Panc1 (cell line): ENCODE results near the gene LCE2A. TPM values are rescaled to one million over a fixed set of nuclear protein-coding genes. Genes with fewer than 3 reads are reported as not detected.

ENCODE experiments used
- ATAC-seq: fragments of 200-7000 bp; cut with Tn5 transposase; 2 replicates; pipeline ENCODE4 v1.9.1; 2020; ENCODE audit warnings: mild to moderate bottlenecking, moderate library complexity
- BruUV-seq: library from RNA; stranded (reverse); fragments of 400-500 nt; replicated peaks from 2 replicates; lab custom pipeline; 2021; lab: Mats Ljungman, UMichigan
- CTCF ChIA-PET: fragments of 300-600 bp; sonication (Branson Sonifier 250); formaldehyde crosslinking; loops from one replicate; lab custom pipeline; 2022; ENCODE audit warnings: antibody characterized with exemption; lab: Charles Lee
- POLR2A ChIA-PET: fragments of 300-600 bp; sonication (Branson Sonifier 250); formaldehyde crosslinking; loops from one replicate; lab custom pipeline; 2022; ENCODE audit warnings: antibody characterized with exemption; lab: Charles Lee
- DNase-seq: peaks from one replicate; pipeline ENCODE4 v3.0.0-alpha.2; 2010; ENCODE audit warnings: low read depth, low spot score
- H3K27ac ChIP-seq: 2 replicates; pipeline ENCODE4 v1.5.1; 2011; ENCODE audit warnings: mild to moderate bottlenecking, low read length, inconsistent platforms
- H3K27me3 ChIP-seq: fragments of 200-500 bp; sonication (Bioruptor generic); 2 replicates; pipeline ENCODE4 v1.6.0; 2014; ENCODE audit warnings: low read length, inconsistent platforms; ENCODE audit not compliant: control insufficient read depth, insufficient read depth
- H3K36me3 ChIP-seq: fragments of 200-500 bp; sonication (Bioruptor generic); 2 replicates; pipeline ENCODE4 v1.5.1; 2014; ENCODE audit warnings: inconsistent platforms, mild to moderate bottlenecking, low read length, moderate library complexity; ENCODE audit not compliant: control insufficient read depth, insufficient read depth
- H3K4me1 ChIP-seq: 2 replicates; pipeline ENCODE4 v1.5.1; 2011; ENCODE audit warnings: inconsistent platforms, mild to moderate bottlenecking, low read length, moderate library complexity; ENCODE audit not compliant: control insufficient read depth, insufficient read depth
- H3K4me3 ChIP-seq, 2 experiments: 2 replicates each; pipeline ENCODE4 v1.5.1; 2011 to 2012; ENCODE audit warnings: low read depth in 2 of 2, low read length in 2 of 2, mild to moderate bottlenecking in 2 of 2, inconsistent platforms in 1 of 2, moderate library complexity in 1 of 2
- H3K9me3 ChIP-seq: fragments of 200-500 bp; sonication (Bioruptor generic); 2 replicates; pipeline ENCODE4 v1.5.1; 2014; ENCODE audit warnings: low read depth, mild to moderate bottlenecking, inconsistent platforms, low read length, moderate library complexity; ENCODE audit not compliant: control insufficient read depth, insufficient read depth
- CTCF ChIP-seq: fragments of 450-650 bp; IDR thresholded peaks from 2 replicates; pipeline ENCODE4 v1.5.1; 2017; ENCODE audit warnings: mild to moderate bottlenecking
- POLR2AphosphoS5 ChIP-seq: IDR thresholded peaks from 2 replicates; pipeline ENCODE4 v1.6.1; 2012; ENCODE audit warnings: mild to moderate bottlenecking, low read depth, low read length, moderate library complexity
- REST ChIP-seq, 2 experiments: IDR thresholded peaks; 2 replicates each; pipeline ENCODE4 v1.6.1; 2011 to 2012; ENCODE audit warnings: low read depth in 2 of 2, control low read depth in 1 of 2, low read length in 1 of 2, mild to moderate bottlenecking in 1 of 2, moderate library complexity in 1 of 2; ENCODE audit not compliant: insufficient read depth in 1 of 2
- SIN3A ChIP-seq: IDR thresholded peaks from 2 replicates; pipeline ENCODE4 v1.6.1; 2012; ENCODE audit warnings: low read depth, mild to moderate bottlenecking, low read length, moderate library complexity, borderline replicate concordance; ENCODE audit not compliant: insufficient read depth
- TCF7L2 ChIP-seq: IDR thresholded peaks from 2 replicates; pipeline ENCODE4 v1.6.1; 2011; ENCODE audit warnings: mild to moderate bottlenecking, low read depth, low read length, inconsistent platforms
- in situ Hi-C: cut with HindIII; loops from 2 replicates; pipeline ENCODE4 v1.10.0; 2016; ENCODE audit warnings: low sequenced_read_pairs, low pct_unique_long_range_greater_than_20kb
- intact Hi-C: fragments of 100-400 bp; cut with micrococcal nuclease; formaldehyde crosslinking; loops from one replicate; pipeline ENCODE4 v1.10.0; 2022; ENCODE audit not compliant: unreplicated experiment
- total RNA-seq: library from RNA; stranded (reverse); gene quantifications from one replicate; pipeline ENCODE4 v1.2.1, GENCODE V29; 2021; ENCODE audit not compliant: unreplicated experiment

LCE2A gene
- total RNA-seq, 1 experiment from 2014 or later = not detected

GRCh38 chr1:152656459-152656858 lies 41.7 kb upstream of the LCE2A start:
- intact Hi-C loops = loop anchor here (5.0 to 10.0 kb wide), 2 partner anchors 211 to 568 kb away; no protein-coding TSS in a partner anchor
- CTCF ChIA-PET = no interaction called here
- DNase-seq = no peak

GRCh38 chr1:152657677-152658076 lies 40.5 kb upstream of the LCE2A start:
- no peak for DNase-seq
- in situ Hi-C loops = no loop called here
- ChIA-PET POLR2A (no interaction called here), CTCF (no interaction called here)
- ATAC-seq = no peak
- Histone ChIP-seq H3K27me3 (peaks cover 10% of the 10 kb centered on the region), H3K4me1 (no peaks in the 10 kb centered on the region), H3K36me3 (no peaks in the 10 kb centered on the region), H3K9me3 (no peaks in the 10 kb centered on the region), H3K4me3 (no peak overlapping the region), H3K27ac (no peak overlapping the region)
- BruUV-seq = no TSS peak
- intact Hi-C loops = loop anchor here (5.0 to 10.0 kb wide), 2 partner anchors 210 to 567 kb away; no protein-coding TSS in a partner anchor
- TF ChIP-seq POLR2AphosphoS5 = no peak
- TF ChIP-seq REST (IDR thresholded peaks at IDR 0.05; ENCODE audit: insufficient read depth in 1 of 2, low read depth in 2 of 2, low read length in 1 of 2) = no peak
- no peak for TF ChIP-seq SIN3A
- TF ChIP-seq TCF7L2 = no peak
- TF ChIP-seq CTCF = no peak

More at GRCh38 chr1:152656459-152656858, 41.7 kb upstream of the LCE2A start:
- no peak for ATAC-seq
- Histone ChIP-seq H3K4me3 (no peak overlapping the region), H3K27ac (no peak overlapping the region), H3K27me3 (peaks cover 9% of the 10 kb centered on the region), H3K9me3 (no peaks in the 10 kb centered on the region), H3K4me1 (no peaks in the 10 kb centered on the region), H3K36me3 (no peaks in the 10 kb centered on the region)
- TF ChIP-seq SIN3A = no peak
- TF ChIP-seq TCF7L2 = no peak
- TF ChIP-seq POLR2AphosphoS5 = no peak
- TF ChIP-seq CTCF = no peak
- no peak for TF ChIP-seq REST (IDR thresholded peaks at IDR 0.05; ENCODE audit: insufficient read depth in 1 of 2, low read depth in 2 of 2, low read length in 1 of 2)
- POLR2A ChIA-PET = no interaction called here
- in situ Hi-C loops = no loop called here
- no TSS peak for BruUV-seq
